GM11168 (cell line): ENCODE measurements around the gene ATP6V0E2.
"Not testable (repeated sequence)": the region's sequence is repeated elsewhere in the genome, so short reads cannot be mapped to it uniquely, and the experiment has no call there.

Experiments
- in situ Hi-C: fragments of 300-500 bp; cut with MboI; formaldehyde crosslinking; loops from one replicate; pipeline ENCODE4 v1.12.0; 2022; ENCODE audit warnings: low sequenced_read_pairs; ENCODE audit not compliant: unreplicated experiment

The ATP6V0E2 gene

GRCh38 chr7:149907776-149908376, 34.1 kb downstream of the ATP6V0E2 start:
- in situ Hi-C loops: not testable (repeated sequence)

- in situ Hi-C loops: not testable (repeated sequence)
Measured at GRCh38 chr7:149910219-149910618, 36.5 kb downstream of the ATP6V0E2 start.

GRCh38 chr7:149912126-149912525, 38.4 kb downstream of the ATP6V0E2 start:
- in situ Hi-C loops: not testable (repeated sequence)

- in situ Hi-C loops: not testable (repeated sequence)
Measured at GRCh38 chr7:149926414-149926813, 52.6 kb downstream of the ATP6V0E2 start.
